ENCODE measurements around the gene PPAN.

Gene PPAN

GRCh38 chr19:10120538-10121189, 14.5 kb downstream of the PPAN start:
- no peak overlapping the region for H3K9ac ChIP-seq (ENCODE audit: low read length)
- H3K4me3 ChIP-seq (ENCODE audit: low read length): no peak overlapping the region
- H2AFZ ChIP-seq (ENCODE audit: low read depth, low read length): no peak overlapping the region
- H3K36me3 ChIP-seq (replicated peaks; ENCODE audit: low read depth, low read length): peaks cover 24% of the 10 kb centered on the region
- no peak overlapping the region for H3K27ac ChIP-seq (ENCODE audit: low read length)
- H3K9me3 ChIP-seq (ENCODE audit: insufficient read depth, low read length): no peaks in the 10 kb centered on the region
- no peaks in the 10 kb centered on the region for H4K20me1 ChIP-seq (ENCODE audit: insufficient read depth, low read length)
- H3K27me3 ChIP-seq (ENCODE audit: low read depth, low read length): no peaks in the 10 kb centered on the region
- no peak overlapping the region for H3K4me2 ChIP-seq (ENCODE audit: low read length)
- peaks cover 16% of the 10 kb centered on the region for H3K4me1 ChIP-seq (ENCODE audit: low read length)
- H3K79me2 ChIP-seq (ENCODE audit: low read length): peaks cover 23% of the 10 kb centered on the region
- TF ChIP-seq CTCF (IDR thresholded peaks at IDR 0.05; ENCODE audit: low read depth, low read length) (no peak), EZH2phosphoT487 (IDR thresholded peaks at IDR 0.05; ENCODE audit: low read depth) (no peak)

GRCh38 chr19:10122045-10122444, 15.9 kb downstream of the PPAN start:
- no peaks in the 10 kb centered on the region for H4K20me1 ChIP-seq (ENCODE audit: insufficient read depth, low read length)
- H3K9me3 ChIP-seq (ENCODE audit: insufficient read depth, low read length): no peaks in the 10 kb centered on the region
- no peak overlapping the region for H3K9ac ChIP-seq (ENCODE audit: low read length)
- H3K36me3 ChIP-seq (replicated peaks; ENCODE audit: low read depth, low read length): peaks cover 15% of the 10 kb centered on the region
- peaks cover 23% of the 10 kb centered on the region for H3K79me2 ChIP-seq (ENCODE audit: low read length)
- no peaks in the 10 kb centered on the region for H3K27me3 ChIP-seq (ENCODE audit: low read depth, low read length)
- no peak overlapping the region for H2AFZ ChIP-seq (ENCODE audit: low read depth, low read length)
- H3K4me2 ChIP-seq (ENCODE audit: low read length): no peak overlapping the region
- TF ChIP-seq CTCF (IDR thresholded peaks at IDR 0.05; ENCODE audit: low read depth, low read length): no peak
- TF ChIP-seq EZH2phosphoT487 (IDR thresholded peaks at IDR 0.05; ENCODE audit: low read depth): no peak
- H3K27ac ChIP-seq (ENCODE audit: low read length): no peak overlapping the region
- peaks cover 29% of the 10 kb centered on the region for H3K4me1 ChIP-seq (ENCODE audit: low read length)
- H3K4me3 ChIP-seq (ENCODE audit: low read length): no peak overlapping the region

- H3K4me2 ChIP-seq (ENCODE audit: low read length): no peak overlapping the region
- no peak overlapping the region for H2AFZ ChIP-seq (ENCODE audit: low read depth, low read length)
- peaks cover 31% of the 10 kb centered on the region for H3K4me1 ChIP-seq (ENCODE audit: low read length)
- TF ChIP-seq CTCF (IDR thresholded peaks at IDR 0.05; ENCODE audit: low read depth, low read length) (no peak), EZH2phosphoT487 (IDR thresholded peaks at IDR 0.05; ENCODE audit: low read depth) (no peak)
- no peak overlapping the region for H3K4me3 ChIP-seq (ENCODE audit: low read length)
- H3K9ac ChIP-seq (ENCODE audit: low read length): no peak overlapping the region
- H3K36me3 ChIP-seq (replicated peaks; ENCODE audit: low read depth, low read length): peaks cover 20% of the 10 kb centered on the region
- H3K79me2 ChIP-seq (ENCODE audit: low read length): peaks cover 3% of the 10 kb centered on the region
- no peak overlapping the region for H3K27ac ChIP-seq (ENCODE audit: low read length)
- H4K20me1 ChIP-seq (ENCODE audit: insufficient read depth, low read length): no peaks in the 10 kb centered on the region
- H3K9me3 ChIP-seq (ENCODE audit: insufficient read depth, low read length): no peaks in the 10 kb centered on the region
- H3K27me3 ChIP-seq (ENCODE audit: low read depth, low read length): no peaks in the 10 kb centered on the region
Observed at GRCh38 chr19:10124429-10124828, 18.3 kb downstream of the PPAN start.

GRCh38 chr19:10126213-10126639, 20.1 kb downstream of the PPAN start:
- Histone ChIP-seq H3K36me3 (replicated peaks; ENCODE audit: low read depth, low read length) (peaks cover 26% of the 10 kb centered on the region), H3K4me2 (ENCODE audit: low read length) (peak overlapping the region; percentile 41), H3K9me3 (ENCODE audit: insufficient read depth, low read length) (no peaks in the 10 kb centered on the region), H2AFZ (ENCODE audit: low read depth, low read length) (no peak overlapping the region), H3K27me3 (ENCODE audit: low read depth, low read length) (no peaks in the 10 kb centered on the region), H3K9ac (ENCODE audit: low read length) (no peak overlapping the region), H3K27ac (ENCODE audit: low read length) (peak overlapping the region; percentile 86), H4K20me1 (ENCODE audit: insufficient read depth, low read length) (no peaks in the 10 kb centered on the region), H3K4me1 (ENCODE audit: low read length) (peaks cover 31% of the 10 kb centered on the region), H3K79me2 (ENCODE audit: low read length) (no peaks in the 10 kb centered on the region; the same call in 1 of the 2 replicates), H3K4me3 (ENCODE audit: low read length) (no peak overlapping the region)
- TF ChIP-seq CTCF (IDR thresholded peaks at IDR 0.05; ENCODE audit: low read depth, low read length): no peak
- TF ChIP-seq EZH2phosphoT487 (IDR thresholded peaks at IDR 0.05; ENCODE audit: low read depth): no peak

All from OCI-LY3 (cell line).